HCT116 (cell line): Measurements from ENCODE around the gene APOL4.

Source experiments
- ATF3 ChIP-seq: IDR thresholded peaks from 2 replicates; pipeline ENCODE4 v1.6.1; 2012
- CTCF ChIP-seq, 3 experiments: fragments of 200-600 bp in 1 of 3; sonication (generic) in 1 of 3; IDR thresholded peaks in 2 of 3; conservative IDR thresholded peaks in 1 of 3; 2 replicates each; pipeline ENCODE4 v1.5.1; 2012 to 2017; ENCODE audit warnings: low read depth in 2 of 3, low read length in 2 of 3, antibody characterized with exemption in 1 of 3, borderline replicate concordance in 1 of 3, control low read depth in 1 of 3, mild to moderate bottlenecking in 1 of 3, mixed read lengths in 1 of 3, mixed run types in 1 of 3, moderate library complexity in 1 of 3; ENCODE audit not compliant: insufficient read depth in 1 of 3
- EGR1 ChIP-seq: IDR thresholded peaks from 2 replicates; pipeline ENCODE4 v1.6.1; 2012; ENCODE audit warnings: low read depth
- EZH2 ChIP-seq: fragments of 200-600 bp; sonication (generic); IDR thresholded peaks from 2 replicates; pipeline ENCODE4 v1.6.1; 2017; ENCODE audit warnings: antibody characterized with exemption, mixed run types
- EZH2phosphoT487 ChIP-seq: fragments of 200-600 bp; IDR thresholded peaks from 2 replicates; pipeline ENCODE4 v1.6.1; 2018; ENCODE audit warnings: antibody characterized with exemption, borderline replicate concordance
- MAX ChIP-seq: IDR thresholded peaks from 2 replicates; pipeline ENCODE4 v1.6.1; 2012
- POLR2A ChIP-seq: IDR thresholded peaks from 2 replicates; pipeline ENCODE4 v1.7.0; 2011; ENCODE audit warnings: borderline replicate concordance; ENCODE audit not compliant: insufficient read depth, insufficient read length; ENCODE audit errors: extremely low read depth
- POLR2AphosphoS5 ChIP-seq: IDR thresholded peaks from 2 replicates; pipeline ENCODE4 v1.6.1; 2011; ENCODE audit warnings: mild to moderate bottlenecking, low read depth, low read length, moderate library complexity
- REST ChIP-seq: IDR thresholded peaks from 2 replicates; pipeline ENCODE4 v1.6.1; 2012; ENCODE audit warnings: low read depth
- SIN3A ChIP-seq: IDR thresholded peaks from 2 replicates; pipeline ENCODE4 v1.6.1; 2012; ENCODE audit warnings: low read depth

GRCh38 chr22:36183446-36183845 is 18.2 kb downstream of the APOL4 start:
- no peak for TF ChIP-seq POLR2A
- TF ChIP-seq EGR1 = no peak
- no peak for TF ChIP-seq MAX
- no peak for TF ChIP-seq ATF3
- no peak for TF ChIP-seq CTCF (IDR thresholded peaks at IDR 0.05 in 2 of 3, conservative IDR thresholded peaks at IDR 0.05 in 1 of 3; ENCODE audit: borderline replicate concordance in 1 of 3, insufficient read depth in 1 of 3, low read depth in 2 of 3, low read length in 2 of 3)
- TF ChIP-seq EZH2 = no peak
- no peak for TF ChIP-seq EZH2phosphoT487
- TF ChIP-seq POLR2AphosphoS5 = no peak
- TF ChIP-seq REST = no peak
- no peak for TF ChIP-seq SIN3A
